Mucosa of descending colon (tissue), 3 donors: ENCODE data around the gene EHHADH. TPM values are rescaled to one million over a fixed set of nuclear protein-coding genes. Genes with fewer than 3 reads are reported as not detected.
"Not testable (repeated sequence)": the region's sequence is repeated elsewhere in the genome, so short reads cannot be mapped to it uniquely, and the experiment has no call there.

ENCODE experiments used
- ATAC-seq: fragments of 200-7000 bp; cut with Tn5 transposase; one replicate; pipeline ENCODE4 v1.9.1; 2020; ENCODE audit warnings: mild to moderate bottlenecking, moderate library complexity
- DNase-seq, 3 donors: peaks; one replicate each; pipeline ENCODE4 v3.0.0-alpha.2; 2020
- H3K36me3 ChIP-seq: fragments of 200-600 bp; one replicate; pipeline ENCODE4 v1.8.0; 2021; ENCODE audit warnings: low read depth, mild to moderate bottlenecking
- H3K4me1 ChIP-seq: fragments of 200-600 bp; one replicate; pipeline ENCODE4 v1.8.0; 2021; ENCODE audit warnings: low read depth, mild to moderate bottlenecking
- H3K4me3 ChIP-seq: fragments of 200-600 bp; one replicate; pipeline ENCODE4 v1.8.0; 2021; ENCODE audit warnings: mild to moderate bottlenecking
- H3K9me3 ChIP-seq: fragments of 200-600 bp; one replicate; pipeline ENCODE4 v1.8.0; 2021; ENCODE audit warnings: mild to moderate bottlenecking
- CTCF ChIP-seq: fragments of 200-600 bp; IDR thresholded peaks from one replicate; pipeline ENCODE4 v1.8.0; 2022; ENCODE audit warnings: antibody characterized with exemption, mild to moderate bottlenecking
- intact Hi-C, 2 donors: fragments of 100-400 bp; cut with DNase I in 1 of 2; cut with micrococcal nuclease in 1 of 2; formaldehyde crosslinking; loops; one replicate each; pipeline versions ENCODE4 v1.11.0 to v1.11.1; 2022; cut with DNase I, micrococcal nuclease
- total RNA-seq, 3 donors: library from RNA; stranded (reverse); fragmentation: NEBNext Ultra II Directional in 2 of 3; extraction: Animal tissue kit (Norgen Biotek cat#: 25700) in 2 of 3; gene quantifications; one replicate each; pipeline versions ENCODE4 v1.2.1 to v1.2.4, GENCODE V29; 2021 to 2023
- donor health status: DM: no; HTN: no; CAD: no; lungs with moderate emphysema.
- donor health status: DM: no; HTN: no; CAD: no.
- donor health status: DM: no; HTN: yes; CAD: no.

The EHHADH gene
- total RNA-seq, 3 donors from 2014 or later: 18.3 to 33.2 (median 29.0) TPM

DNA sequence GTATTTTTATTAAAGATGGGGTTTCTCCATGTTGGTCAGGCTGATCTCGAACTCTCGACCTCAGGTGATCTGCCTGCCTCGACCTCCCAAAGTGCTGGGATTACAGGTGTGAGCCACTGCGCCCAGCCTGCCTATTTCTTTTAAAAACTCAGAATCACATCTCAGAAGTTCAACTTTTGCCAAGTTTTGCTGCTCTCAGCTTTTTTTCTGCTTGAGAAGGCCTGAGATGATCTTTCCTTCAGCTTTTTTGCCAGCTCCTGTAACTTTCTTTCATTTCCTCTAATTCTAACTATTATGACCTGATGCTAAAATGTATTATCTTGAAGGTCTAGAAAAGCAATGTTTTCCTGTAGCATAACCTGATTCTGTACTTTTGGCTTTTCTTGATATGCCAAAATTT, 9.6 kb upstream of the EHHADH start:
- Histone ChIP-seq H3K9me3 (no peaks in the 10 kb centered on the region), H3K4me1 (peaks cover 6% of the 10 kb centered on the region), H3K36me3 (no peaks in the 10 kb centered on the region), H3K4me3 (no peak overlapping the region)
- intact Hi-C loops: no loop called here
- TF ChIP-seq CTCF: no peak
- no peak for ATAC-seq
- no peak for DNase-seq

- DNase-seq (no peak), ATAC-seq (no peak)
- no peak for TF ChIP-seq CTCF
- Histone ChIP-seq H3K4me3 (no peak overlapping the region), H3K4me1 (no peaks in the 10 kb centered on the region), H3K36me3 (no peaks in the 10 kb centered on the region), H3K9me3 (no peaks in the 10 kb centered on the region)
- intact Hi-C loops: no loop called here
These were observed 3.5 kb upstream of the EHHADH start for GRCh38 chr3:185257334-185257733.

GRCh38 chr3:185254799-185255198, 950 bp upstream of the EHHADH start:
- Histone ChIP-seq H3K36me3 (no peaks in the 10 kb centered on the region), H3K4me1 (no peaks in the 10 kb centered on the region), H3K4me3 (no peak overlapping the region), H3K9me3 (no peaks in the 10 kb centered on the region)
- intact Hi-C loops: no loop called here
- no peak for TF ChIP-seq CTCF
- no peak for ATAC-seq
- no peak for DNase-seq

DNA sequence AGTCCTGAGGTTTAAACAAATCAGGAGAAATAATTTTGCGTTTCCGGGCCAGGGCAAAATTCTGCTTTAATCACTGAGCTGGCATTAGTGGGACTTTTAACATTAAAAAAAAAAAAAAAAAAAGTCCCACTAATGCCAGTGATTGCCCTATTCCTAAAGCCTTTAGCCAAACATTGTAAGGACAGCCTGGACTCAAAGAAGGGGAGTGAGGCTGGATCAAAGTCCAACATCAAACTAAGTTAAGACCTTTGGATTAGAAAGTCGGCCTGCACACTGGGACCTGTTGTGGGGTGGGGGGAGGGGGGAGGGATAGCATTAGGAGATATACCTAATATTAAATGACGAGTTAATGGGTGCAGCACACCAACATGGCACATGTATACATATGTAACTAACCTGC, 716 bp downstream of the EHHADH start:
- H3K9me3 ChIP-seq, H3K36me3 ChIP-seq, H3K4me3 ChIP-seq, intact Hi-C loops, DNase-seq, H3K4me1 ChIP-seq, ATAC-seq: not testable (repeated sequence)

DNA sequence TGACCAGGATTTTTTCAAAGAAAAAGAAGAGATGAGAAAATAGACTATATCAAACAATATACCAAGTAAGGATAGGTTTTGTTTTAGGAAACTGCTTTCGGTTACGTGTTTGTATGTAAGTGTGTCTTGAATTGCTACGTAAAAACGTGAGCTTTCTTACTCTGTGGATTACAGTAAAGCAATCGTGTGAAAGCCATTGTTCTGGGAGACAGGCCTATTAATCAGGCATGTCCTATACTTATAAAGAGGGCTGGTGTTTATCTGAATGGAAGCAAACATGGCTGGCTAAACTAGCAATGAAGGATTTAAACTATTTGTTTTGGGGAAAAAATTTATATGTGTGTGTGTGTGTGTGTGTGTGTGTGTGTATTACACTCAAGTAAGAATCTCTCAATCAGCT, 2.6 kb downstream of the EHHADH start:
- no peak overlapping the region for H3K4me3 ChIP-seq
- no peaks in the 10 kb centered on the region for H3K9me3 ChIP-seq
- no peak for ATAC-seq
- intact Hi-C loops: no loop called here
- DNase-seq: no peak
- no peaks in the 10 kb centered on the region for H3K36me3 ChIP-seq
- H3K4me1 ChIP-seq: no peaks in the 10 kb centered on the region
- TF ChIP-seq CTCF: no peak

- DNase-seq (no peak), ATAC-seq (no peak)
- intact Hi-C loops: no loop called here
- Histone ChIP-seq H3K4me3 (no peak overlapping the region), H3K4me1 (no peaks in the 10 kb centered on the region), H3K9me3 (no peaks in the 10 kb centered on the region), H3K36me3 (no peaks in the 10 kb centered on the region)
- no peak for TF ChIP-seq CTCF
These were observed 3.2 kb downstream of the EHHADH start for GRCh38 chr3:185250653-185251052.
